Measurements from ENCODE around the gene CA10. TPM values are rescaled to one million over a fixed set of nuclear protein-coding genes. Genes with fewer than 3 reads are reported as not detected.

Gene CA10
- total RNA-seq, 2 donors from 2014 or later: not detected

DNA sequence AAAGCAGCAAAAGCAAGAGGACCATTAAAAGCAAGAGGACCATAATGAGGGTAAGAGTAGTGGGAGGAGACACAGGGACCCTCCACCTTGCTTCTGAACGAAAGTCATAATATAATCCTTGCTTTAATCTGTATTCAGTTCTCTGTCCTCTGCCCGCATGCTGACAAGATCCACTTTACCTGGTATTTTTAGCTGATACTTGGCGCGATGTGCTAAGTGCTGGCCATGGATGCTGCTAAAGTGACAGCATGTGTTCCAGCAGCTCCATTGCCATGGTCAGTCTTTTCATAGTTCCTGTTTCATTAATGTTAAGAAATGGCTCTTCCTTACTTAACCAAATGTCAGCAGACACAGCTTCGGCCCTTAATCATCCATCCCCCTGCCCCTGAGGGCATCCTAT lies 86.8 kb downstream of the CA10 start:
- Histone ChIP-seq H3K9me3 (no peaks in the 10 kb centered on the region), H3K27me3 (no peaks in the 10 kb centered on the region), H3K4me3 (no peak overlapping the region), H3K27ac (no peak overlapping the region), H3K4me1 (no peaks in the 10 kb centered on the region), H3K36me3 (no peaks in the 10 kb centered on the region)
- TF ChIP-seq, protein P1, sequence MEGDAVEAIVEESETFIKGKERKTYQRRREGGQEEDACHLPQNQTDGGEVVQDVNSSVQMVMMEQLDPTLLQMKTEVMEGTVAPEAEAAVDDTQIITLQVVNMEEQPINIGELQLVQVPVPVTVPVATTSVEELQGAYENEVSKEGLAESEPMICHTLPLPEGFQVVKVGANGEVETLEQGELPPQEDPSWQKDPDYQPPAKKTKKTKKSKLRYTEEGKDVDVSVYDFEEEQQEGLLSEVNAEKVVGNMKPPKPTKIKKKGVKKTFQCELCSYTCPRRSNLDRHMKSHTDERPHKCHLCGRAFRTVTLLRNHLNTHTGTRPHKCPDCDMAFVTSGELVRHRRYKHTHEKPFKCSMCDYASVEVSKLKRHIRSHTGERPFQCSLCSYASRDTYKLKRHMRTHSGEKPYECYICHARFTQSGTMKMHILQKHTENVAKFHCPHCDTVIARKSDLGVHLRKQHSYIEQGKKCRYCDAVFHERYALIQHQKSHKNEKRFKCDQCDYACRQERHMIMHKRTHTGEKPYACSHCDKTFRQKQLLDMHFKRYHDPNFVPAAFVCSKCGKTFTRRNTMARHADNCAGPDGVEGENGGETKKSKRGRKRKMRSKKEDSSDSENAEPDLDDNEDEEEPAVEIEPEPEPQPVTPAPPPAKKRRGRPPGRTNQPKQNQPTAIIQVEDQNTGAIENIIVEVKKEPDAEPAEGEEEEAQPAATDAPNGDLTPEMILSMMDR (IDR thresholded peaks at IDR 0.05): no peak
- no peak for DNase-seq (ENCODE audit: low spot score)

DNA sequence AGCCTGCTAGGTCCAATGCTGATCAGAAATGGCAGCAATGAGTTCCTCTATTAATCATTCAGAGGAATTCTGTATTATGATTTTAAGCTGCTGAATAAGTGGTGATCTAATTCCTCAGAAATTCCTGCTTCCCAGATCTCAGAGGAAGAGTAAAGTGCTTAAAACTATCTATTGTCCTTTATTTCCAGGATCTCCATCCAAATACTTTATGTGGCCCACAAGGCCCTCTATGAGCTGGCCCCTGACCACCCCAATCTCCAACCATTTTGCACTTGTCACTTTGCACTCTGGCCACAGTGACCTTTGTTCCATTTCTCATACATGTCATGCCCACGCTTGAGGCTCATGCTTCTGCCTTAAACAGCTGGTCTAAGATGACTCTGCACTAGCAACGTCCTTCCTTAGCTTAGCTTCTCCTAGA lies 93.7 kb downstream of the CA10 start:
- no peaks in the 10 kb centered on the region for H3K36me3 ChIP-seq
- TF ChIP-seq, protein P1 (IDR thresholded peaks at IDR 0.05): no peak
- no peaks in the 10 kb centered on the region for H3K4me1 ChIP-seq
- H3K27ac ChIP-seq: no peak overlapping the region
- H3K27me3 ChIP-seq: no peaks in the 10 kb centered on the region
- no peak overlapping the region for H3K4me3 ChIP-seq
- DNase-seq (ENCODE audit: low spot score): no peak
- H3K9me3 ChIP-seq: no peaks in the 10 kb centered on the region

DNA sequence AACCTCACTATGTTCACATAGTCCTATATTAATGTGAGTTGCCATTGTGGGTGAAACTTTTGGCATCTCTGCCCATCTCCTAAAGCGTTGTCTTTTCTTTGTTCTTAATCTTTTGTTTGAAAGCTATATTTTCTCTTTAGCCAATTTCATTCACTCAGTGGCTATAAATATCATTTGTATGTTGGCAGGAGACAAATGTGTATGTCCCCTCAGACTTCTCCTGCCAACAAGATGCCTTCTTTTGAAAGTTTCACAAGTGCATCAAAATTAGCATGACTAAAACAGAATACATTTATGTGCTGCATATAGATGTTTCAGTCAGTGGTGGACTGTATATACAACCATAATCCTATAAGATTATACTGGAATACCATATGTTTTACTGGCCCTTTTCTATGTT lies 109.0 kb downstream of the CA10 start:
- TF ChIP-seq, protein P1 (IDR thresholded peaks at IDR 0.05): no peak
- Histone ChIP-seq H3K27ac (no peak overlapping the region), H3K4me3 (no peak overlapping the region), H3K36me3 (no peaks in the 10 kb centered on the region), H3K4me1 (no peaks in the 10 kb centered on the region), H3K27me3 (no peaks in the 10 kb centered on the region), H3K9me3 (no peaks in the 10 kb centered on the region)
- no peak for DNase-seq (ENCODE audit: low spot score)

DNA sequence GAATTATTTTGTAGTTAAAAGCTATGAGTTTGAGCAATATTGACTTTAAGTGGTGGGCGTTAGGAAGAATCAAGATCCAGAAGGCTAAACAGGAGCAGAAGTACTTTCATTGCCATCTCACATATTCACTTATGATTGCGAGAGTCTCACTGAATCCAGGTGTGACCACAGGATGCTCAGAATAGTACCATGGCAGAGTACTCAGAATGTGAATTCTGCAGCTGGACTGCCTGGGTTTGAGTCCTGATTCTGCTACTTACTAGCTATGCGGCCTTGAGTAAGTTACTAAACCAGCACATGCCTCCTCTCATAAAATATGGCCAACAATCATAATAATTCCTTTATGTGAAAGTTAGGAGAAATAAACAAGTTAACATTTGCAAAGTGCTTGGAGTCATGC lies 109.5 kb downstream of the CA10 start:
- H3K4me1 ChIP-seq: no peaks in the 10 kb centered on the region
- H3K4me3 ChIP-seq: no peak overlapping the region
- no peaks in the 10 kb centered on the region for H3K9me3 ChIP-seq
- no peaks in the 10 kb centered on the region for H3K27me3 ChIP-seq
- H3K36me3 ChIP-seq: no peaks in the 10 kb centered on the region
- H3K27ac ChIP-seq: no peak overlapping the region
- TF ChIP-seq, protein P1 (IDR thresholded peaks at IDR 0.05): no peak
- no peak for DNase-seq (ENCODE audit: low spot score)

DNA sequence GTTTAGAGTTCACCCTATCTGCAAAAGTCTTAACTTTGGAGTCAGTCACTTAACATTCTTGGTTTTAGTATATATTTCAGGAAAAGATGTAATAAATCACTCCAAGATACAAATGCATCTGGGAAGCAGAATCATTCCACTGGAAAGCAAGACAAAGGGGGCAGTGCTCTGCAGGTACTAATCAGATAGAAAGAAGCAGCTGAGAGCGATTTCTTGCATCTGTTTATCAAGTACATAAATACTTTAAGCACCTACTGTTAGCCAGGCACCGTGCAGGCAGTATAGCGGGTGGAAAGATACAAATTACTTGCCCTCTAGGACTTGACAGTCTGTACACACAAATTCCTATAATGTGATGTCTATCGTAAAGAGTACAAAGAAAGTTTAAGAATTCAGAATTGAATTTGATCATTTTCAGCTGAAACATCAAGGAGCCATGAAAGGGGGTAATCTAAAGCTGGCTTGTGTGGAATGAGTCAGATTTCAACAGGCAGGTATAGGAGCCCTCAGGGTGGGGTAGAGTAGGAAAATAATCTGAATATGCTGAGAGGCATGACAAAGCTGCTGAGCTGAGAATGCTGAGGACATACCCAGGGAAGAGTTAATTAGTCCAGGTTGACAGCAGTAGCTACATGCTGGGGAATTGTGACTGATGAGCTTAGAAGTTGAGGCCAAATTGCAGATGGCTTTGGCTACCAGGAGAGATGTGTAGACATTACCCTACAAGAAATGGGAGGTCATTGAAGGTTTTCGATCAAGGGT lies 110.2 kb downstream of the CA10 start:
- DNase-seq (ENCODE audit: low spot score): no peak
- Histone ChIP-seq H3K4me3 (no peak overlapping the region), H3K36me3 (no peaks in the 10 kb centered on the region), H3K4me1 (no peaks in the 10 kb centered on the region), H3K27me3 (no peaks in the 10 kb centered on the region), H3K27ac (no peak overlapping the region), H3K9me3 (no peaks in the 10 kb centered on the region)
- TF ChIP-seq, protein P1 (IDR thresholded peaks at IDR 0.05): no peak

DNA sequence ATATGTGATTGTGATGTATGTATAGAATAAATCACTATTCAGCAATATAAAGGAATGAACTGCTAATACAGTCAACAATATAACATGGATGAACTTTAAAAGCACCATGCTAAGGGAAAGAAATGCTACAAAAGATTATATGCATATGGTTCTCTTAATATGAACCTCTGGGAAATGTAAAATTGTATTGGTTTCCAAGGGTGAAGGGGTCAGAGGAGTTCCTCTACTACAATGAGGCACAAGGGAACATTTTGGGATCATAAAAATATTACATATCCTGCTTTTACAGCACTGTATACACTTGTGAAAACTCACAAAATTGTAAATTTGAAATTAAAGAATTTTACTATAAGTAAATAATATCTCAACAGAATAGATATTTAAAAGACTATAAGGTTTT lies 111.4 kb downstream of the CA10 start:
- no peaks in the 10 kb centered on the region for H3K36me3 ChIP-seq
- H3K4me3 ChIP-seq: no peak overlapping the region
- H3K4me1 ChIP-seq: no peaks in the 10 kb centered on the region
- no peak overlapping the region for H3K27ac ChIP-seq
- no peaks in the 10 kb centered on the region for H3K9me3 ChIP-seq
- DNase-seq (ENCODE audit: low spot score): no peak
- TF ChIP-seq, protein P1 (IDR thresholded peaks at IDR 0.05): no peak
- H3K27me3 ChIP-seq: no peaks in the 10 kb centered on the region
